ENCODE measurements around the gene KCNH8. TPM values are rescaled to one million over a fixed set of nuclear protein-coding genes. Genes with fewer than 3 reads are reported as not detected.

The KCNH8 gene
- total RNA-seq, result under 0.01 TPM in 1 of 2 replicates, not detected in the other

DNA sequence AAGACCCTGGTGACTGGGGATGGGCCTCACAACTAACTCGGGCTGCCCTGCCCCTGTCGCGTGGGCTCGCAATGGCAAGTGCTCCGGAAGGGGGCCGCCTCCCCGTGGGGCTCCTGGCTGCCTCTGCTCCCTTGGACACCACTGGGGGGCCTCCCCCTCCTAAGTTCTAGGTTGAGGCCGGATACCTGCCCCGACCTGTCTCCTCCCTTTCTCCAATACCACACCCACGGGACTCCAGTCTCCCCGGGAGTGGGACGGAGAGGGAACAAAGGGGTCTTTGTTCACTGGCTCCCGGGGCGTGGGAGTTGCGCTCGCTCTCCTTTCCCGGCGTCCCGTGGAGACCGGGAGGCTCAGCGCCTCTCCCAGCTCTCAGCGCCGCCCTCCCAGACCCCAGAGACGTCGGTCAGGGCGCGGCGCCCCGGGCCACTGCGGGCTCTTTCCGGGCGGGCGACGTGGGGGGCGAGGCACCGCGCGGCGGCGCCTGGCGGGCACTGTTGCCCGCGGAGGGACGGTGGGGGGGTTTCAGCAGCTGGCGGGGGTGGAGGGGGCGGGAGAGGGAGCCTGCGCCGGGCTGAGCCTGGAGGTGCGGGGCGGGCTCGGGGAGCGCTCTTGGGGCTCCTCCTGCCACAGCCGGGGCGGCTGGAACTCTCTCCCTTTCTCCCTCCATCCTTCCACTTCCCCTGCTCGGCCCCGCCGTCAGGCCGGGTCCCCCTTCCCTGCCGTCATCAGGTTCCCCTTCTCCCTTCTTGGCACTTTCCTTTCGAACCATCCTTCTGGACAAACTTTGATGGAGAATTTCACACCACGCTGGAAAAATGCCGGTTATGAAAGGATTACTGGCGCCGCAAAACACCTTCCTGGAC, at the start of gene KCNH8:
TSS of gene KCNH8 (plus strand) at position 606 of the 863 bp plus-strand sequence. CDS start at position 816, 210 bp downstream.

Measured in epithelial cell of umbilical artery (primary cell).